Measurements from ENCODE around the gene PHAF1.

The PHAF1 gene

DNA sequence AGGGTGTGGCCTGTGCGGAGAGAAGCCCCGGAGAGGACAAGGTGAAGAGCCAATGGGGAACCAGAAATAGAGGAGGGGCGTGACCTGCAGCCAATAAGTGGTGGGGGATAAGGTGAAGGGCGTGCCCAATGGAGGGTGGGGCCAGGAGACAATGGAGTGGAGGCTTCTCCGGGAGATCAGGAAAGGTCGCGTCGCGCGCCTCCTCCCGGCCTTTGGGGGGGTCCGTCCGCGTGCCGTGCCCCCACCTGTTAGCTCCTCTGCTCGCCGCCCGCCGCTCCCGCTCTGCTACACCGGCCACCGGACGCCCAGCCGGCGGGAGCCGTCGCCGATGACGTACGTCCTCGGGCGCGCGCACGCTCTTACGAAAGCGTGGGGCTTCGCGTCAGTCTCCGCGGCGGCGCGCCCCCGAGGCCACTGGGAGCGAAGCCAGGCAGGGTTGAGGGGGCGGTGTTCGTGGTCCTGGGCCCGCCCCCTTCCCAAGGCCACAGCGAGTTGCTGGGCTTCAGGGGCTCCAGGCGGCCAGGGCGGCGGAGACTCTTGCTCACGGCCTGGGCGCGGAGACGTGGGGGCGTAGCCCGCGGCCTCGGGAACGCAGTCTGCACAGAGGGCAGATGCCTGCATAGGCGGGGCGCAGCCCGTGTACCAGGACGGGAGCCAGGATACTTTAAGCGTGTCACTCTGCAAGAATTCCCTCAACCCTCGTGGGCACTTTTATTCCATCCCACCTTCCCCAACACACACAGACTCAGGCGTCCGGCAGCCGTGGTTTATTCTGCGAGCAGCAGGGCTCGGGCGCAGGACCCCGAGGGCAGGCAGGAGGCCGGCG lies 74.1 kb downstream of the PHAF1 start, which contains the start of gene MATCAP1:
TSS of gene MATCAP1 (minus strand) at position 337 of the 826 bp plus-strand sequence. CDS start 3,353 bp downstream, outside the sequence.
- peak; percentile 83 for DNase-seq

DNA sequence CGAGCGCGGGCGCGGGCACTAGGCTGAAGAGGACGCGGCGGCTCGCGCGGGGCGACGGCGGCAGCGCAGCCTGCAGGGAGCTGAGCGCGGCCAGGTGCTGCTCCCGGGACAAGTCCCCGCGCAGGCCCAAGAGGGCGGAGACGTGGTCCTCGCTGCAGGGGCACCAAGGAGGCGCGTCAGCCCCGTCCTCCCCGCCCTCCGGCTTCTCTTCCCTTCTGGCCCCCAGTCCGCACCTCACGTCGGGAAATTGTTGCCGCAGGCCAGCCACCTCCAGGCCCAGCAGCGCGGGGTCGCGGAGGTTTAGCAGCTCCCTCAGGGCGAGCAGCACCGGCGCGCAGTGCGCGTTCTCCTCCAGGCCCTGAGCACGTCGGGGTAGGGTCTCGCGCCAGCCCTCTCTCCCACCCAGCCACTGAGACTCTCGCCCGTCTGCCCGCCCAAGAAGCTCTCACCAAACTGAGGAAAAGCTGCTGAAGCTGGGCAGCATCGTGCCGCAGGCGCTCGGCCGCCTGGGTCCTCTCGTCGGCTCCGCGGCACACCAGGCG lies 74.8 kb downstream of the PHAF1 start:
- no peak for DNase-seq

DNA sequence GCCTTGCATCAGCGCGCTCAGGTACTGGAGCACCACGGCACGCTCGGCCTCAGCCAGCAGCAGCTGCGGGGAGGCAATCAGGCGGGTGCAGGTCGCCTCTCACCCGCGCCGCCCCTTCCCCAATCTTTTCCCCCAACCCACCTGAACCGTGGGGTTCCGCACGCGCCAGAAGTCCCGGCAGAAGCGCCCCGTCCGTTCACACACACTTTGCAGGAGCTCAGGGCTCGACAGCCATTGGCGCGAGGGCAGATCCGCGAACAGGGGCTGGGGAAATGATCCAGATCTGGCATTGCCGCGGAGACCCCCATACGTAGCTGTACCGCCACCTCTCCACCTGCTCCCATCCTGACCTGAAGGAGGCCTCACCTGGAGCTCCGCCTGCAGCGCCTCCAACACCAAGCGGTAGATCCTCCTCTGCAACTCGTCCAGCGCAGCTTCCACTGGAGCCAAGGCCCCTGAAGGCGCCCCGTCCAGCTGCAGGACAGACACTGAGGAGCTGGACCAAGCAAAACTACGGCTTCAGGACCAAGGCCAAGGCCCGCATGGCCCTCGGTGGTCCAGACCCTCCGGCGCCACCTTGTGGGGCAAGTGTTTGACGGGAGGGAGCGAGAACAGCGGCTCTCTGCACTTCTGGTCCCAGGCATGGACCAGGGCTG lies 75.4 kb downstream of the PHAF1 start:
- no peak for DNase-seq

DNA sequence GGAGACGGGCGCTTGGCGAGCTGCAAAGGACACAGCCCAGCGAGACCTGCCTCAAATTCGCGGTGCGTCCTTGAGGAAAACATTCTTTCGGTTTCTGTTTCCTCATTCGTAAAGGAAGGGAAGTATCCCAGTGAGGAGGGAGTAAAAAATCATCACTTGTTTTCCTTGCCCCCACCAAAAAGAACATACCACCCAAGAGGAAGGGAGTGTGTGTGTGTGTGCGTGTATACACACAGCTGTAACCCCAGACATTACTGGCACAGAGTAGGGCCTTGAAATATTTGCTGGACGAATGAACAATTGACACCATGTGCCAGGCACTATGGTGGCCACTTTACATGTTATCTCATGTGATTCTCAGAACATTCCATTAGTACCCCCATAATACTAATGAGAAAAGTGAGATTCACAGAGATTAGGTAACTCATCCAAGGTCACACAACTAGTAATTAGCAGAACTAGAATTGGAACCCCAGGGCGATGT lies 76.0 kb downstream of the PHAF1 start:
- DNase-seq = no peak

DNA sequence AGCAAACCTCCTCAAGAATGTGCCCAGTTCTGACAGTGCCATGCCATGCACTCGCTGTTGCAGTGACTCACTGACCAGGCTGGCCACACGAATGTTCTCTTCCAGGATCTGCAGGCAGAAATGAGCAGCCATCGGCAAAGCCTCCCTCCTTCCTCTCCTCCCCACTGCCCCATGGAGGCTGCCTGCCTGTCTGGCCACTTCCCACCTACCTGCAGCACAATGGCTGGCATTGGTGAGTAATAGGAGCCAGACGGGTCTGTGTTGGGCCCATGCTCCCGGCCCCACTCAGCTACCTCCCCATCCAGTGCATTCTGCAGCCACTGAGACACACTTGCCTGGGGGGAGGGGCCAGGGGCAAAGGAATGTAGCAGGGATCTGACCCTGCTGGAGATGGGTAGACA lies 76.8 kb downstream of the PHAF1 start:
- no peak for DNase-seq

DNA sequence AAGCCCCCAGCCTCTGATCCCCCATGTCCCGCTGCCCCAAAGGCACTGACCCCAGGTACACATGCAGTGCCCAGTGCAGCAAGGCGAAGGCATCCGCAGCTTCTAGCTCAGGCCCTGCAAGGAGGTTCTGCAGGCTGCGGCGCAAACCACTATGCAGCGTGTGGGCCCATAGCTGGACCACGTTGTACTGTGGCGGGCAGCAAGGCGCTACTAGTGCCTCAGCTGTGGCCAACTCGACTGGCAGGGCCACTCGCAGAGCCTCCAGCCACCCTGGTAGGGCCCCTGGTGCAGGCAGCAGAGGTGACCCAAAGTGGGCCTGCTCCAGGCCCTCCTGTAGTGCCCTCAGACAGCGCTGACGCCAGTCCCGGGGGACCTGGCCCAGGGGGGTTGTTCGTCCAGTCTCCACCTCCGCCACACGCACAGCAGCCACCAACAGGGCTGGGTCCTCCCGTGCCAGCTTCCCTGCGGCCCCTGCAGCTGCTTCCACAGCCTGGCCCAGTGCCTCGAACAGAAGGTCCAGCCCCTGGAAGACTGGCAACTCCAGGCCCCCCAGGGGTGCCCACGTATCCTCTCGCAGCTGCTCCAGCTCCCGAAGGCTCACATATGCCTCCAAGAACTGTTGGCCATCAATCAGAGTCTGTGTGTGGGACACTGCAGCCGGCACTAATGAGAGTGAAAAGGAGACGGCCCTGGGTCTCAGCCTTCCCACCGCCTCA lies 77.6 kb downstream of the PHAF1 start:
- peak; percentile 72 for DNase-seq

DNA sequence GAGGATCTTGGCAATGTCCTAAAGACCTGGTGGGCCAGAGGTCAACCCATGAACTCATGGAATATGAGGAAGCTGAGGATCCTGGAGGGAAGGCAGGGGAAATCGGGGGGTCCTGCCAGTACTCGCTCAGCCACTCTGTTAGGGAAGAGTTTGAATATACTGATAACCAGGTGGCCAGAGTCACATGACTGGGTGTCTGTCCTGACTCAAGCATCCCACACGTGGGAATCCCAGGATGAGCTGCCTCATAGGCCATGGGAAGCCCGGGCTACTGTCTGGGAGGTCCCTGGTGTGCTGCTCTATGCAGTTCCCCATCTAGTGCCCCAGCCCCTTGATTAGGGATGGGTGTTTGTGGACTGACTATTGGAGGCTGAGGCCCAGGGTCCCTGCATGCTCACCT lies 78.6 kb downstream of the PHAF1 start:
- no peak for DNase-seq

DNA sequence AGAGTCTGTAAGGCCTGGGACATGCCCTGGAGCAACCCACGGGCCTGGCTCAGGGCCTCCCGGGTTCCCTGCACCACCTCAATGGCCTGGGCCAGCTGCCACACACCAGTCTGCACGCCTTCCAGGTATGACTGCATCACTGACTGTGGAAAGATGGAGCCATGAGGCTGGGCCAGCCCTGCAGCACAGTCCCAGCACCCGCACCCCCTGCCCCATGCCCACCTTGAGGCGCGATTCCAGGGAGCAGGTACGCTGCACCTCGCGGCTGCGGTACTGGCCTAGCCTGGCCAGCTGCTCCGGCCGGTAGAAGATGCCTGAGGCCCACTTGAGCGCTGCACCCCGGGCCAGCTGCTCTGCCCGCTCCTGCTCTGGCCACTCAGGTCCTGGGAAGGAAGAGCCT lies 79.1 kb downstream of the PHAF1 start:
- DNase-seq = no peak

DNA sequence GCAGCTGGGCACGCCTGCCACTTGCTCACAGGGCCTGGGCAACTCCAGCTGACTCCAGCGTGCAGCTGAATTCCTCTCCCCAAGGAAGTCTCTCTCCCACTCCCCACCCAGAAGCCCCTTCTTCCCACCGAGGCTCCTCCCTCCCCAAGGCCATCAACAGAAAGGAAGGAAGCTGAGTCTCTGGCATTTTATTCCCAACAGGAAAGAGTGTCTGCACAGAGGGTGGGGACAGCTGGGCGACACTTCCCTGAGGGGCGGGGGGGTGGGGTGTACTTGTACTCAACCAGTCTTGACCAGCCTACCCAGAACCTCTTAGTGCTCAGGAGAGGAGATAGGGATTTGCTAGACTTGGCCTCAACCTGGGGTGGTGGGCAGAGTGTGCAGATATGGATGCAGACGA lies 80.3 kb downstream of the PHAF1 start, which contains the start of gene EXOC3L1:
TSS of gene EXOC3L1 (minus strand) at position 96 of the 400 bp plus-strand sequence. CDS start 460 bp downstream, outside the sequence.
- DNase-seq = no peak

DNA sequence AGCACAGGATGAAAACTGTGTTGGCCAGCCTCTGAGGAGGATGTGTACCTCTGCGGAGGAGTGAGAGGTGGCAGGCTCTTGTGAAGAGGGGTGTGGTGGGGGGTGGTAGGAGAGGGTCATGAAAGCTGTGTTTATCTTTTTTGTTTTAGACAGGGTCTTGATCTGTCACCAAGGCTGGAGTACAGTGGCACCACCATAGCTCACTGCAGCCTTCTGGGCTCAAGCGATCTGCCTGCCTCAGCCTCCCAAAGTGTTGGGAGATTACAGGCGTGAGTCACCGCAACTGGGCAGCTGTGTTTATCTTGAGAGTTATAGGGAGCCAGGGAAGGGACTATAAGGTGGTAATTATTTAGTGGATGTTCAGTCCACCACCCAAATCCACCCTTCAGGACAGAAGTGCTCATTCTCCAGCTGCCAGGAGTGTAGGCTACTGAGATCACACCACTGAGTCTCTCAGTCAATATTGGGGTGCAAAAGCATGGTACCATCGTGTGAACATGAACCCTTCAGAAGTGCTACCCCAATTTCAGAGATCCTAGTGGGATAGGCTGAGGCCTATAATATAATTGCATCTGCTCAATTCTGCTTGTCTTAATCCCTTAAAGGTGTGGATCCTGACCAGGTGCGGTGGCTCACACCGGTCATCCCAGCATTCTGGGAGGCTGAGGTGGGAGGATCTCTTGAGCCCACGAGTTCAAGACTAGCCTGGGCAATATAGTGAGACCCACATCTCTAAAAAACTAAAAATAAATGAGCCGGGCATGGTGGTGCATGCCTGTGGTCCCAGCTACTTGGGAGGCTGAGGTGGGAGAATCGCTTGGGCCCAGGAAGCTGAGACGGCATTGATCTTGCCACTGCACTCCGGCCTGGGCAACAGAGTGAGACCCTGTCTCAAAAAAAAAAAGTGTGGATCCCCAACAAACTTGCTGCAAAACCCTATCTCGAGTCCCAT lies 81.0 kb downstream of the PHAF1 start:
- no peak for DNase-seq

DNA sequence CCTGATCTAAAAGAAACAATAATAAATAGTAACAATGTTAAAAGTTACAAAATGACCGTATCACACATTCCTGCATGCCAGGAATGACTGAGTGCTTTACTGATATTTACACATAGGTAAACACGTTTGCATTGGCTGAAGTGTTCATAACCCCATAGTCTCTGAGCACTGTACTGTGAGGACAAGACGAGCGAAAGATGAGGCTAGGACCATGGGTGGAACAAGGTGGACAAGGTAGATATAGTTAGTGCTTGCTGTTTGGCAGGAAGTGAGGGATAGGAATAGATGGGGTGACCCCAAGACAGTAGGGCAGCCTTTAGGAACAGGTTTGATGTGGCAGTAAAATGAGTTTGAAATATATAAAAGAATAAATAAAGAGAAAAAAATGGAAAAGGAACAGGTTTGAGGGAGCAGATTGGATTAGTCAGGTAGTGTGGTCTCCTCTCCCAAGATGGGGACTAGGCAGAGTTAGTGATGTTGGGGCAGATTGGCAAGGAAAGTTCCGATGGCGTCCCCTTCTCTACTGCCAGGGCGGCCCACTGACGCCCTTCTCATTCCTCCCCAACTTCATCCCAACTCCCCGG lies 81.8 kb downstream of the PHAF1 start:
- no peak for DNase-seq

DNA sequence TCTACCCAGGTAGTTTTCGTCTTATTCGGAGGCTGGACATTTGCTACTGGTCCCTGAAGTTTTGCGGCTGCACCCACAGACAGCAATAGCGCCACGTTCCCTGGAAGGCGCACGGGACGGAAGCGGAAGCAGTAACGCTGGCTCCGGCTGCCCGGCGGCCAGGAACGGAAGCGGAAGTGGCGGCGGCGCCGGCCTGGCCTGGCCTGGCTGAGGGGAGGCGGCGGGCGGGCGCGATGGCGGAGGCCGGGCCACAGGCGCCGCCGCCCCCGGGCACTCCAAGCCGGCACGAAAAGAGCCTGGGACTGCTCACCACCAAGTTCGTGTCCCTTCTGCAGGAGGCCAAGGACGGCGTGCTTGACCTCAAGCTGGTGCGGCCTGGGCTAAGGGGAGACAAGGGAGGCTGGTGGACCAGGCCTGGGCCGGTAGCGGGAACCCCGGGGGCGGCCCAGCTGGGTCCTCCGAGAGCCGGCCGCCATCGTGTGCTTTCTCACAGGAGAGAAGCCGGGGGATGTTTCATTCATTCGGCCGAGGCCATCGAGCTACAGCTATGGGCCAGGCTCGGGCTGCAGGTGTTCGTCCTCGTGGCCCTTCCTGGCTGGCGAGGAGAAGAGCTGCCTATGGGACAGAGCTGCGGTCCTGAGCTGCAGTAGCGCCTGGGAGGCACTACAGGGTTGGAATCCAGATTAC lies 82.4 kb downstream of the PHAF1 start, which contains the start of gene E2F4:
TSS of gene E2F4 (plus strand) at position 161 of the 687 bp plus-strand sequence. CDS start at position 234, 73 bp downstream.
- DNase-seq = peak; percentile 73

DNA sequence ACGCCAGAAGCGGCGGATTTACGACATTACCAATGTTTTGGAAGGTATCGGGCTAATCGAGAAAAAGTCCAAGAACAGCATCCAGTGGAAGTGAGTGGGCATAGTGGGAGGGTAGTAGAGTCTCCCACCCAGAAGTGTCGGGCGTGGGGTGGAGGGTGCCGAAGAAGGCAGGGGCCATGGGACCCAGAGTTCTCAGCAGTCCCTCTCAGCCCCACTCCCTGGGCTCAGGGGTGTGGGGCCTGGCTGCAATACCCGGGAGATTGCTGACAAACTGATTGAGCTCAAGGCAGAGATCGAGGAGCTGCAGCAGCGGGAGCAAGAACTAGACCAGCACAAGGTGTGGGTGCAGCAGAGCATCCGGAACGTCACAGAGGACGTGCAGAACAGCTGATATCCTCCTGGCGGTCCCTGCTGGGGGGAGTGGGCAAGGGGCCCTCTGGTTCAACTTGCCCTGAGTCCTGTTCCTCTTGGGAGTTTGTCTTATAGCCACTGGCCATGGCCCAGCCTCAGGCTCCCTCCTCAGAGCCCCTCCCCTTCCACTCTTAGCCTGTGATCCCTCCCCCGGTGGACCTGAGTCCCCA lies 83.1 kb downstream of the PHAF1 start:
- no peak for DNase-seq

DNA sequence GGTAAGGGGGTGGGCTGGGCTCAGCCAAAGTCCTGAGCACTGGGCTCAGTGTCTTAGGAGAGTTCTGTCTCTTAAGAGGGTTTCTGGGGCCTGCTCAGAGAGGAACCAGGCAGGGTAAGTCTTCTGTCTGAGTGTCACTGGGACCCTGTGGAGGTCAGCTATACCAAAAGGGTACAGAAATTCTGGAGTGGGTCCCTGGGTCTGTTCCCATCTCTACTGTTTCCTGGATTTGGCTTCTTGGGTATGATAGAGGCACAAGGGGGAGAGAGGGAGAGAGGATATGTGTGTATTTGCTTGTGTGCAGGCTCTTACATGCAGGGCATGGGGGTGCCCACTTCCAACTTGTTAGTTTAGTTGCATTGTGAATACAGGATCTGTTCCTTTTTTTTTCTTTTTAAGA lies 83.8 kb downstream of the PHAF1 start:
- DNase-seq = no peak

DNA sequence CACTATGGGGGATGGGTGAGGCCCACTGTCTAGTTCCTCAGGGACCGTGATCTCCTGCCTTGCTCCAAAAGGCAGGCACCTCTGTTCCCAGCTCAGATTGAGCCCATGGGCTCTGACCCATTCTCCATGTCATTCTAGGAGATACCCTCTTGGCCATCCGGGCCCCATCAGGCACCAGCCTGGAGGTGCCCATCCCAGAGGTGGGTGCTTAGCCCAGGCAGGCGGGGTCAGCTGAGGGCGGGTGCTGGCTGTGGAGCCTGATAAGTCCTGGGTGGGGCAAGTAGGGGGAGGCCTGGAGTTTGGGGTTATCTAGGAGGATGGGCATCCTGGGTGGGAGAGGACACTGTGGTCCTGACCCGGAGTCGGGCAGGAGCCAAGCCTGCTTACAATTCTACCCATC lies 84.5 kb downstream of the PHAF1 start:
- no peak for DNase-seq

DNA sequence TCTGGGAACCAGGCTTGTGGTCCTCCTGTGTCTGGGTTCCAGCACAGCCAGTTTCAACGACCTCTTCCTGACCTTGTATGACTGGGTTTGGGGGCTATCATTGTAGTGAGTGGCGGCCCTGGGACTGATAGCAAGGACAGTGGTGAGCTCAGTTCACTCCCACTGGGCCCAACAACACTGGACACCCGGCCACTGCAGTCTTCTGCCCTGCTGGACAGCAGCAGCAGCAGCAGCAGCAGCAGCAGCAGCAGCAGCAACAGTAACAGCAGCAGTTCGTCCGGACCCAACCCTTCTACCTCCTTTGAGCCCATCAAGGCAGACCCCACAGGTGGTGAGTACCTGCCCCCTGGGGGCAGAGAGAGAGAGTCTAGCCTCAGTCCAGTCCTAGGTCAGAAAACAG lies 85.9 kb downstream of the PHAF1 start:
- no peak for DNase-seq

DNA sequence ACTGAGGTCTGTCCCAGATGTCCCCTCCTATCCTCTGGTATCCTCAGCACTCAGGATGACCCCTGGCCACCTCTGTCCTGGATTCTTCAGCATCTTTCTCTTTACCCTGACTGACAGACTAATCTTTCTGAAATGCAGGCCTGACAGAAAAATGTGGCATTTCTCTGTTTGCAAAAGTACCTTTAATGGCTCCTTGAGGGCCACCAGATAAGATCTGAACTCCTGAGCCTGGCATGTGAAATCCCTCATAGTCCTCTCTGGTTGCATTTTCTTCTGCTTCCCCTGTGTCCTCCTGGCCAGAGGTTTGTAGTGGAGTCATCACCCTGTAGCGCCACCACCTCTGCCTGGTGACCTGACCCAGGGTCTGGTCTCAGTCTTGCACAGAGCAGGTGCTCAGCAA lies 87.1 kb downstream of the PHAF1 start:
- no peak for DNase-seq

DNA sequence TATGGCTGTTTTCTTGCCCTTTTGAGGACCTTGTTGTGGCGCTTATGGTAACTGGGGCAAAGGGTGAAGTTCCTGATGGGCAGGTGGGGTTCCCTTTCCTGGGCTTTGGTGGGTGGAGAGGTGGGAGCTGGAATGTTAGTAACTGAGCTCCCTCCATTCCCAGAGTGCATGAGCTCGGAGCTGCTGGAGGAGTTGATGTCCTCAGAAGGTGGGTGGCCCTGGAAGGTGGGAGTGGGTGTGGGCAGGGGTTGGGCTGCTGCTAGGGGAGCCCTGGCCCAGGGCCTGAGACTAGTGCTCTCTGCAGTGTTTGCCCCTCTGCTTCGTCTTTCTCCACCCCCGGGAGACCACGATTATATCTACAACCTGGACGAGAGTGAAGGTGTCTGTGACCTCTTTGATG lies 88.0 kb downstream of the PHAF1 start:
- no peak for DNase-seq

All from NCI-H446 treated with DMSO at 0.1 percent for 48 hours (cell line).